CD4-positive, alpha-beta T cell (primary cell): ENCODE measurements around the gene DUSP21. TPM values are rescaled to one million over a fixed set of nuclear protein-coding genes. Genes with fewer than 3 reads are reported as not detected.

Source experiments
- ATAC-seq: fragments of 200-7000 bp; cut with Tn5 transposase; one replicate; pipeline ENCODE4 v1.10.0; 2022; ENCODE audit warnings: mild to moderate bottlenecking; ENCODE audit not compliant: poor library complexity
- CTCF ChIA-PET: fragments of 350-600 bp; sonication (Branson Sonifier 250); formaldehyde crosslinking; loops from one replicate; lab custom pipeline; 2021; ENCODE audit warnings: antibody characterized with exemption, inconsistent platforms; lab: Charles Lee
- POLR2A ChIA-PET: fragments of 350-600 bp; sonication (Branson Sonifier 250); formaldehyde crosslinking; loops from one replicate; lab custom pipeline; 2021; ENCODE audit warnings: antibody characterized with exemption, inconsistent platforms; lab: Charles Lee
- DNase-seq, 14 experiments: peaks; one replicate each; pipeline ENCODE4 v3.0.0-alpha.2; 2013 to 2020; ENCODE audit warnings: mixed read lengths in 2 of 14
- H3K27ac ChIP-seq, 2 donors: one replicate each; pipeline versions ENCODE4 v1.5.1 to v1.7.0; 2013; ENCODE audit warnings: low read length in 2 of 2, low read depth in 1 of 2, mild to moderate bottlenecking in 1 of 2
- H3K27me3 ChIP-seq, 2 experiments: 1 replicate in 1 of 2; 2 replicates in 1 of 2; pipeline versions ENCODE4 v1.6.1 to v1.7.0; 2013; ENCODE audit warnings: low read length in 2 of 2, control low read depth in 1 of 2, mild to moderate bottlenecking in 1 of 2, moderate library complexity in 1 of 2; ENCODE audit not compliant: insufficient read depth in 2 of 2, control insufficient read depth in 1 of 2
- H3K36me3 ChIP-seq: one replicate; pipeline ENCODE4 v1.6.1; 2013; ENCODE audit warnings: low read length, control low read depth; ENCODE audit not compliant: insufficient read depth
- H3K4me1 ChIP-seq: one replicate; pipeline ENCODE4 v1.6.1; 2013; ENCODE audit warnings: low read length, control low read depth; ENCODE audit not compliant: insufficient read depth
- H3K4me3 ChIP-seq: one replicate; pipeline ENCODE4 v1.5.1; 2013; ENCODE audit warnings: mild to moderate bottlenecking, low read length, moderate library complexity
- H3K9me3 ChIP-seq, 2 experiments: 1 replicate in 1 of 2; 2 replicates in 1 of 2; pipeline versions ENCODE4 v1.6.1 to v1.7.0; 2013; ENCODE audit warnings: low read length in 2 of 2, mild to moderate bottlenecking in 2 of 2, control low read depth in 1 of 2, moderate library complexity in 1 of 2; ENCODE audit not compliant: control insufficient read depth in 1 of 2, insufficient read depth in 1 of 2
- H3K27ac Mint-ChIP-seq: one replicate; pipeline ENCODE4 v1.8.0; 2020; ENCODE audit warnings: mixed read lengths
- H3K27me3 Mint-ChIP-seq: one replicate; pipeline ENCODE4 v1.8.0; 2021; ENCODE audit warnings: mixed read lengths
- H3K36me3 Mint-ChIP-seq: one replicate; pipeline ENCODE4 v1.8.0; 2021; ENCODE audit warnings: low read depth, mixed read lengths
- H3K4me1 Mint-ChIP-seq: one replicate; pipeline ENCODE4 v1.8.0; 2021; ENCODE audit warnings: low read depth, mixed read lengths
- H3K4me3 Mint-ChIP-seq: one replicate; pipeline ENCODE4 v1.8.0; 2020; ENCODE audit warnings: mild to moderate bottlenecking, mixed read lengths
- H3K9me3 Mint-ChIP-seq: one replicate; pipeline ENCODE4 v1.8.0; 2020; ENCODE audit warnings: mixed read lengths
- intact Hi-C, 2 experiments: fragments of 100-400 bp; cut with DNase I in 1 of 2; cut with micrococcal nuclease in 1 of 2; formaldehyde crosslinking; loops; one replicate each; pipeline versions ENCODE4 v1.15.1 to v1.9.0; 2023 to 2025; cut with DNase I, micrococcal nuclease
- total RNA-seq, 174 experiments: library from RNA in 2 of 174; stranded (reverse) in 2 of 174; gene quantifications; one replicate each; pipeline ENCODE4 v1.2.3 and lab custom pipeline; 2021 to 2026
- TF ChIP-seq, protein P1 (sequence below): fragments of 200-600 bp; IDR thresholded peaks from one replicate; pipeline ENCODE4 v1.8.0; 2022; ENCODE audit warnings: antibody characterized with exemption, mild to moderate bottlenecking

Gene DUSP21
- total RNA-seq, 2 experiments from 2014 or later = not detected

DNA sequence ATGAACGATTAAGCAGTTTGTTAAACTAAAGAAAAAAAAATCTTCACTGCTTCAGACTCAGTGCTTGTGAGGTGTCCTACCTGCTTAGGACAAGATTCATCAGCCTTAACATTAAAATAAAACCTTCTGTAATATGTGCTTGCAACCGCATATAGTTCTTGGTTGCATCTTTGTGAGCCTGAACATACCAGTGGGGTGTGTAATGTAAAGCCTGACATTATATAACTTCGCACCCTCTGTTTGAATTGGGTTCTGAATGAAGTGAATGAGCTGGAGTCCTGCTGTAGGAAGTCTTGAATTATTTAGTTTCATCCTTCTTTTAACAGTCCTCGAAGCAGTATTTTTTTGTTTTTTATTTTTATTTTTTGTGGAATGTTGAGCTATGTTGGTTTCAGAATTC lies 32.3 kb downstream of the DUSP21 start:
- H3K27me3 Mint-ChIP-seq = no peaks in the 10 kb centered on the region
- H3K27ac ChIP-seq = no peak overlapping the region
- H3K9me3 Mint-ChIP-seq = no peaks in the 10 kb centered on the region
- H3K4me1 Mint-ChIP-seq = peaks cover 49% of the 10 kb centered on the region
- CTCF ChIA-PET = interaction anchor here (1.2 to 1.5 kb wide), 2 partner anchors 41 to 194 kb away, joined by 4 read pairs; no protein-coding TSS in a partner anchor
- intact Hi-C loops = loop anchor here (10.0 kb wide), 4 partner anchors 49 to 331 kb away; partner anchors contain the start of gene FUNDC1 (in 1 of the 2)
- no peaks in the 10 kb centered on the region for H3K9me3 ChIP-seq
- peak overlapping the region; percentile 95 for H3K27ac Mint-ChIP-seq
- H3K36me3 Mint-ChIP-seq = peaks cover 11% of the 10 kb centered on the region
- H3K36me3 ChIP-seq = peaks cover 2% of the 10 kb centered on the region
- H3K4me3 ChIP-seq = peak overlapping the region; percentile 82
- TF ChIP-seq, protein P1, sequence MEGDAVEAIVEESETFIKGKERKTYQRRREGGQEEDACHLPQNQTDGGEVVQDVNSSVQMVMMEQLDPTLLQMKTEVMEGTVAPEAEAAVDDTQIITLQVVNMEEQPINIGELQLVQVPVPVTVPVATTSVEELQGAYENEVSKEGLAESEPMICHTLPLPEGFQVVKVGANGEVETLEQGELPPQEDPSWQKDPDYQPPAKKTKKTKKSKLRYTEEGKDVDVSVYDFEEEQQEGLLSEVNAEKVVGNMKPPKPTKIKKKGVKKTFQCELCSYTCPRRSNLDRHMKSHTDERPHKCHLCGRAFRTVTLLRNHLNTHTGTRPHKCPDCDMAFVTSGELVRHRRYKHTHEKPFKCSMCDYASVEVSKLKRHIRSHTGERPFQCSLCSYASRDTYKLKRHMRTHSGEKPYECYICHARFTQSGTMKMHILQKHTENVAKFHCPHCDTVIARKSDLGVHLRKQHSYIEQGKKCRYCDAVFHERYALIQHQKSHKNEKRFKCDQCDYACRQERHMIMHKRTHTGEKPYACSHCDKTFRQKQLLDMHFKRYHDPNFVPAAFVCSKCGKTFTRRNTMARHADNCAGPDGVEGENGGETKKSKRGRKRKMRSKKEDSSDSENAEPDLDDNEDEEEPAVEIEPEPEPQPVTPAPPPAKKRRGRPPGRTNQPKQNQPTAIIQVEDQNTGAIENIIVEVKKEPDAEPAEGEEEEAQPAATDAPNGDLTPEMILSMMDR = no peak
- peak overlapping the region; percentile 80 for H3K4me3 Mint-ChIP-seq
- POLR2A ChIA-PET = no interaction called here
- no peaks in the 10 kb centered on the region for H3K27me3 ChIP-seq
- DNase-seq = no peak
- no peak for ATAC-seq
- peaks cover 13% of the 10 kb centered on the region for H3K4me1 ChIP-seq

DNA sequence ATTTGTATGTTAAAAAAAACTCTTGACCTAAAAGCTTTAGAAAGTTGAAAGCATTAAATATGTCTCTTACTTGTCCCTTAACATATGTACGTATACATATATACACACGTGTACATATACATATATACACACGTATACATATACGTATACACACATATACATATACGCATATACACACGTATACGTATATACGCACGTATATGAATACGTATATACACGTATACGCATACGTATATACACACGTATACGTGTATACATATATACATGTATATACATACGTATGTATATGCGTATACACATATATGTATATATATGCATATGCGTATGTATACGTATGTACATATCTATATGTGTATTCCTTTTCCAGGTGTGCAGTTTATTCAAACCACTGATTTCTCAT lies 32.9 kb downstream of the DUSP21 start:
- ChIA-PET POLR2A (no interaction called here), CTCF (interaction anchor here (1.5 kb wide), 1 partner anchor 40 kb away, joined by 4 read pairs; no protein-coding TSS in a partner anchor)
- H3K27ac Mint-ChIP-seq = peak overlapping the region; percentile 44

DNA sequence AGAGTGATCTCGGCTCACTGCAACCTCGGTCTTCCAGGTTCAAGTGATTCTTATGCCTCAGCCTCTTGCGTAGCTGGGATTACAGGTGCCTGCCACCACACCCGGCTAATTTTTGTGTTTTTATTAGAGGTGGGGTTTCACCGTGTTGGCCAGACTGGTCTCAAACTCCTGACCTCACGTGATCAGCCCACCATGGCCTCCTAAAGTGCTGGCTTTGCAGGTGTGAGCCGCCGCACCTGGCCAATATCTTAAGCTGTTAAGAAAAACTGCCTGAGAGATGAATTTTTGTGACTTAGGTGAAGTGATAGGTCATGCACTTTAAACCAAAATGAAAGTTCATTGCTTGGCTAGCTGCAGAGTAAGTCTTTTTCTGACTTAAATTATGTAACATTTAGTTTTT lies 35.0 kb downstream of the DUSP21 start:
- H3K9me3 Mint-ChIP-seq = no peaks in the 10 kb centered on the region
- H3K4me1 ChIP-seq = peaks cover 24% of the 10 kb centered on the region
- TF ChIP-seq, protein P1 = no peak
- H3K27ac Mint-ChIP-seq = no peak overlapping the region
- H3K27me3 ChIP-seq = no peaks in the 10 kb centered on the region
- ATAC-seq = no peak
- CTCF ChIA-PET = interaction anchor here (0.7 kb wide), 1 partner anchor 191 kb away, joined by 3 read pairs; no protein-coding TSS in a partner anchor
- no peak overlapping the region for H3K4me3 ChIP-seq
- intact Hi-C loops = loop anchor here (10.0 kb wide), 4 partner anchors 46 to 334 kb away; partner anchors contain the start of gene FUNDC1 (in 1 of the 2)
- H3K36me3 ChIP-seq = peaks cover 2% of the 10 kb centered on the region
- peaks cover 6% of the 10 kb centered on the region for H3K36me3 Mint-ChIP-seq
- H3K9me3 ChIP-seq = no peaks in the 10 kb centered on the region
- POLR2A ChIA-PET = no interaction called here
- peaks cover 60% of the 10 kb centered on the region for H3K4me1 Mint-ChIP-seq
- no peaks in the 10 kb centered on the region for H3K27me3 Mint-ChIP-seq
- peak overlapping the region; percentile 7 for H3K4me3 Mint-ChIP-seq
- no peak overlapping the region for H3K27ac ChIP-seq
- DNase-seq = no peak

More for the DNA sequence above, 32.9 kb downstream of the DUSP21 start:
- Histone ChIP-seq H3K4me3 (no peak overlapping the region), H3K27me3 (no peaks in the 10 kb centered on the region), H3K36me3 (peaks cover 2% of the 10 kb centered on the region), H3K4me1 (peaks cover 16% of the 10 kb centered on the region), H3K27ac (no peak overlapping the region), H3K9me3 (no peaks in the 10 kb centered on the region)
- TF ChIP-seq, protein P1 = no peak
- Mint-ChIP-seq H3K36me3 (peaks cover 11% of the 10 kb centered on the region), H3K27me3 (no peaks in the 10 kb centered on the region), H3K4me3 (peak overlapping the region; percentile 77), H3K9me3 (no peaks in the 10 kb centered on the region), H3K4me1 (peaks cover 51% of the 10 kb centered on the region)
- intact Hi-C loops = loop anchor here (10.0 kb wide), 4 partner anchors 48 to 332 kb away; partner anchors contain the start of gene FUNDC1 (in 1 of the 2)
- DNase-seq = no peak
- ATAC-seq = no peak
